Measurements from ENCODE around the gene CNPY1.

- no peak for TF ChIP-seq POLR2AphosphoS5 (IDR thresholded peaks at IDR 0.05)
- no peak for TF ChIP-seq EP300 (IDR thresholded peaks at IDR 0.05)
- no peak for TF ChIP-seq CTCF (IDR thresholded peaks at IDR 0.05)
- no peak for TF ChIP-seq POLR2A (IDR thresholded peaks at IDR 0.05)
These were observed 42.9 kb upstream of the CNPY1 start for GRCh38 chr7:155589001-155589980.

Data from stomach (tissue), 4 donors.